Activated naive CD8-positive, alpha-beta T cell treated with anti-CD3 and anti-CD28 coated beads, Interleukin-2, amount 10 ng/mL, durations not matched to agents 7 days and 5 days (primary cell): ENCODE data around the gene IL1RL2. TPM values are rescaled to one million over a fixed set of nuclear protein-coding genes. Genes with fewer than 3 reads are reported as not detected.

Source experiments
- ATAC-seq: fragments of 150-1000 bp; cut with Tn5 transposase; one replicate; pipeline ENCODE4 v1.10.0; 2021; ENCODE audit warnings: low read depth, moderate library complexity
- POLR2A ChIA-PET: fragments of 350-600 bp; sonication (Branson Sonifier 250); formaldehyde crosslinking; loops from one replicate; lab custom pipeline; 2021; ENCODE audit warnings: antibody characterized with exemption; lab: Charles Lee
- DNase-seq: peaks from one replicate; pipeline ENCODE4 v3.0.0; 2021
- H3K27ac Mint-ChIP-seq: one replicate; pipeline ENCODE4 v1.8.0; 2022; ENCODE audit warnings: mild to moderate bottlenecking, mixed read lengths
- H3K27me3 Mint-ChIP-seq: one replicate; pipeline ENCODE4 v1.8.0; 2022; ENCODE audit warnings: mild to moderate bottlenecking, moderate library complexity, mixed read lengths
- H3K36me3 Mint-ChIP-seq: one replicate; pipeline ENCODE4 v1.8.0; 2021; ENCODE audit warnings: mild to moderate bottlenecking, mixed read lengths
- H3K4me1 Mint-ChIP-seq: one replicate; pipeline ENCODE4 v1.8.0; 2021; ENCODE audit warnings: mixed read lengths
- H3K4me3 Mint-ChIP-seq: one replicate; pipeline ENCODE4 v1.8.0; 2022; ENCODE audit warnings: mild to moderate bottlenecking, moderate library complexity, mixed read lengths
- H3K9me3 Mint-ChIP-seq: one replicate; pipeline ENCODE4 v1.8.0; 2021; ENCODE audit warnings: mixed read lengths
- total RNA-seq, 2 experiments: library from RNA; stranded (reverse); gene quantifications; one replicate each; pipeline ENCODE4 v1.2.3, GENCODE V29; 2021

Gene IL1RL2
- total RNA-seq, 2 experiments from 2014 or later = not detected

- H3K36me3 Mint-ChIP-seq = no peaks in the 10 kb centered on the region
- no peak overlapping the region for H3K27ac Mint-ChIP-seq
- H3K4me1 Mint-ChIP-seq = peaks cover 10% of the 10 kb centered on the region
- POLR2A ChIA-PET = no interaction called here
- DNase-seq = no peak
- H3K9me3 Mint-ChIP-seq = no peaks in the 10 kb centered on the region
- peaks cover 2% of the 10 kb centered on the region for H3K27me3 Mint-ChIP-seq
- H3K4me3 Mint-ChIP-seq = no peak overlapping the region
- ATAC-seq = no peak
Measured at GRCh38 chr2:102245266-102246151, 58.7 kb downstream of the IL1RL2 start.

- Mint-ChIP-seq H3K27ac (no peak overlapping the region), H3K9me3 (no peaks in the 10 kb centered on the region), H3K4me3 (no peak overlapping the region), H3K4me1 (peaks cover 33% of the 10 kb centered on the region), H3K36me3 (peaks cover 6% of the 10 kb centered on the region), H3K27me3 (peaks cover 3% of the 10 kb centered on the region)
- DNase-seq (no peak), ATAC-seq (no peak)
- POLR2A ChIA-PET = interaction anchor here (0.7 to 1.7 kb wide), 4 partner anchors 53 to 185 kb away, joined by 3 to 9 read pairs (median 3); partner anchors contain the start of gene IL18R1
Measured at GRCh38 chr2:102250278-102250821, 63.5 kb downstream of the IL1RL2 start.

- Mint-ChIP-seq H3K9me3 (peaks cover 2% of the 10 kb centered on the region), H3K4me1 (peaks cover 35% of the 10 kb centered on the region), H3K27me3 (peaks cover 3% of the 10 kb centered on the region), H3K36me3 (peaks cover 10% of the 10 kb centered on the region), H3K4me3 (peak overlapping the region; percentile 84), H3K27ac (peak overlapping the region; percentile 91)
- POLR2A ChIA-PET = interaction anchor here (0.6 to 1.7 kb wide), 7 partner anchors 12 to 184 kb away, joined by 3 to 9 read pairs (median 3); partner anchors contain the start of gene IL18R1
- DNase-seq = peak; percentile 81
- ATAC-seq = peak; percentile 63
Measured at GRCh38 chr2:102251042-102251848, 64.4 kb downstream of the IL1RL2 start.

- peaks cover 14% of the 10 kb centered on the region for H3K36me3 Mint-ChIP-seq
- peak overlapping the region; percentile 84 for H3K4me3 Mint-ChIP-seq
- POLR2A ChIA-PET = interaction anchor here (0.6 to 1.7 kb wide), 5 partner anchors 12 to 183 kb away, joined by 3 to 9 read pairs (median 3); partner anchors contain the start of gene IL18R1
- ATAC-seq (no peak), DNase-seq (no peak)
- H3K27me3 Mint-ChIP-seq = peaks cover 3% of the 10 kb centered on the region
- H3K9me3 Mint-ChIP-seq = peaks cover 2% of the 10 kb centered on the region
- H3K4me1 Mint-ChIP-seq = peaks cover 39% of the 10 kb centered on the region
- H3K27ac Mint-ChIP-seq = peak overlapping the region; percentile 14
Measured at GRCh38 chr2:102251849-102252203, 65.0 kb downstream of the IL1RL2 start.

- no peak overlapping the region for H3K4me3 Mint-ChIP-seq
- H3K27me3 Mint-ChIP-seq = peaks cover 3% of the 10 kb centered on the region
- ATAC-seq (no peak), DNase-seq (no peak)
- H3K27ac Mint-ChIP-seq = no peak overlapping the region
- H3K9me3 Mint-ChIP-seq = peaks cover 5% of the 10 kb centered on the region
- H3K4me1 Mint-ChIP-seq = peaks cover 43% of the 10 kb centered on the region
- POLR2A ChIA-PET = interaction anchor here (0.6 to 1.7 kb wide), 4 partner anchors 11 to 104 kb away, joined by 3 to 9 read pairs (median 4); partner anchors contain the start of gene IL18R1
- peaks cover 18% of the 10 kb centered on the region for H3K36me3 Mint-ChIP-seq
Measured at GRCh38 chr2:102252236-102252635, 65.4 kb downstream of the IL1RL2 start.

- H3K4me3 Mint-ChIP-seq = peak overlapping the region; percentile 25
- H3K9me3 Mint-ChIP-seq = peaks cover 5% of the 10 kb centered on the region
- H3K4me1 Mint-ChIP-seq = peaks cover 48% of the 10 kb centered on the region
- H3K36me3 Mint-ChIP-seq = peaks cover 26% of the 10 kb centered on the region
- ATAC-seq = peak; percentile 18
- DNase-seq = no peak
- peak overlapping the region; percentile 62 for H3K27ac Mint-ChIP-seq
- POLR2A ChIA-PET = no interaction called here
- H3K27me3 Mint-ChIP-seq = peaks cover 3% of the 10 kb centered on the region
Measured at GRCh38 chr2:102253140-102253752, 66.4 kb downstream of the IL1RL2 start.

- ATAC-seq = no peak
- POLR2A ChIA-PET = no interaction called here
- DNase-seq = no peak
- peaks cover 3% of the 10 kb centered on the region for H3K27me3 Mint-ChIP-seq
- peak overlapping the region; percentile 62 for H3K27ac Mint-ChIP-seq
- peaks cover 31% of the 10 kb centered on the region for H3K36me3 Mint-ChIP-seq
- H3K9me3 Mint-ChIP-seq = peaks cover 8% of the 10 kb centered on the region
- H3K4me1 Mint-ChIP-seq = peaks cover 53% of the 10 kb centered on the region
- peak overlapping the region; percentile 25 for H3K4me3 Mint-ChIP-seq
Measured at GRCh38 chr2:102253753-102254150, 66.9 kb downstream of the IL1RL2 start.

GRCh38 chr2:102256276-102256675 lies 69.5 kb downstream of the IL1RL2 start:
- peak overlapping the region; percentile 35 for H3K27ac Mint-ChIP-seq
- H3K27me3 Mint-ChIP-seq = no peaks in the 10 kb centered on the region
- POLR2A ChIA-PET = interaction anchor here (0.6 to 1.6 kb wide), 4 partner anchors 20 to 175 kb away, joined by 3 to 6 read pairs (median 4); partner anchors contain the start of gene IL18R1
- peaks cover 39% of the 10 kb centered on the region for H3K36me3 Mint-ChIP-seq
- DNase-seq = no peak
- H3K4me3 Mint-ChIP-seq = peak overlapping the region; percentile 58
- peaks cover 13% of the 10 kb centered on the region for H3K9me3 Mint-ChIP-seq
- ATAC-seq = no peak
- peaks cover 56% of the 10 kb centered on the region for H3K4me1 Mint-ChIP-seq

GRCh38 chr2:102256874-102257462 lies 70.1 kb downstream of the IL1RL2 start:
- DNase-seq = no peak
- Mint-ChIP-seq H3K4me3 (peak overlapping the region; percentile 28), H3K9me3 (peaks cover 14% of the 10 kb centered on the region), H3K27ac (peak overlapping the region; percentile 98), H3K27me3 (no peaks in the 10 kb centered on the region), H3K36me3 (peaks cover 39% of the 10 kb centered on the region), H3K4me1 (peaks cover 52% of the 10 kb centered on the region)
- POLR2A ChIA-PET = interaction anchor here (1.1 to 1.7 kb wide), 2 partner anchors 15 to 19 kb away, joined by 4 to 8 read pairs; no protein-coding TSS in a partner anchor
- ATAC-seq = no peak

GRCh38 chr2:102258025-102258385 lies 71.2 kb downstream of the IL1RL2 start:
- H3K4me3 Mint-ChIP-seq = no peak overlapping the region
- POLR2A ChIA-PET = interaction anchor here (1.1 to 1.7 kb wide), 2 partner anchors 14 to 18 kb away, joined by 4 to 8 read pairs; no protein-coding TSS in a partner anchor

GRCh38 chr2:102258386-102259074 lies 71.7 kb downstream of the IL1RL2 start:
- DNase-seq = no peak
- peaks cover 37% of the 10 kb centered on the region for H3K4me1 Mint-ChIP-seq
- peak overlapping the region; percentile 65 for H3K4me3 Mint-ChIP-seq

More at GRCh38 chr2:102258025-102258385, 71.2 kb downstream of the IL1RL2 start:
- DNase-seq (no peak), ATAC-seq (no peak)
- no peaks in the 10 kb centered on the region for H3K27me3 Mint-ChIP-seq
- peaks cover 14% of the 10 kb centered on the region for H3K9me3 Mint-ChIP-seq
- H3K27ac Mint-ChIP-seq = peak overlapping the region; percentile 98
- H3K4me1 Mint-ChIP-seq = peaks cover 42% of the 10 kb centered on the region
- H3K36me3 Mint-ChIP-seq = peaks cover 37% of the 10 kb centered on the region

More at GRCh38 chr2:102258386-102259074, 71.7 kb downstream of the IL1RL2 start:
- Mint-ChIP-seq H3K36me3 (peaks cover 37% of the 10 kb centered on the region), H3K27ac (peak overlapping the region; percentile 98), H3K27me3 (no peaks in the 10 kb centered on the region), H3K9me3 (peaks cover 14% of the 10 kb centered on the region)
- POLR2A ChIA-PET = interaction anchor here (0.8 to 1.7 kb wide), 6 partner anchors 11 to 43 kb away, joined by 3 to 8 read pairs (median 4); no protein-coding TSS in a partner anchor
- ATAC-seq = peak; percentile 93
